SKM-1 treated with dmso at 0.1 percent for 144 hours (cell line): ENCODE measurements around the gene KRTAP12-2.
"Not testable (repeated sequence)": the region's sequence is repeated elsewhere in the genome, so short reads cannot be mapped to it uniquely, and the experiment has no call there.

Source experiments
- DNase-seq: peaks from one replicate; lab custom pipeline; 2025; ENCODE audit not compliant: unreplicated experiment; lab: John Stamatoyannopoulos, UW

Gene KRTAP12-2

DNA sequence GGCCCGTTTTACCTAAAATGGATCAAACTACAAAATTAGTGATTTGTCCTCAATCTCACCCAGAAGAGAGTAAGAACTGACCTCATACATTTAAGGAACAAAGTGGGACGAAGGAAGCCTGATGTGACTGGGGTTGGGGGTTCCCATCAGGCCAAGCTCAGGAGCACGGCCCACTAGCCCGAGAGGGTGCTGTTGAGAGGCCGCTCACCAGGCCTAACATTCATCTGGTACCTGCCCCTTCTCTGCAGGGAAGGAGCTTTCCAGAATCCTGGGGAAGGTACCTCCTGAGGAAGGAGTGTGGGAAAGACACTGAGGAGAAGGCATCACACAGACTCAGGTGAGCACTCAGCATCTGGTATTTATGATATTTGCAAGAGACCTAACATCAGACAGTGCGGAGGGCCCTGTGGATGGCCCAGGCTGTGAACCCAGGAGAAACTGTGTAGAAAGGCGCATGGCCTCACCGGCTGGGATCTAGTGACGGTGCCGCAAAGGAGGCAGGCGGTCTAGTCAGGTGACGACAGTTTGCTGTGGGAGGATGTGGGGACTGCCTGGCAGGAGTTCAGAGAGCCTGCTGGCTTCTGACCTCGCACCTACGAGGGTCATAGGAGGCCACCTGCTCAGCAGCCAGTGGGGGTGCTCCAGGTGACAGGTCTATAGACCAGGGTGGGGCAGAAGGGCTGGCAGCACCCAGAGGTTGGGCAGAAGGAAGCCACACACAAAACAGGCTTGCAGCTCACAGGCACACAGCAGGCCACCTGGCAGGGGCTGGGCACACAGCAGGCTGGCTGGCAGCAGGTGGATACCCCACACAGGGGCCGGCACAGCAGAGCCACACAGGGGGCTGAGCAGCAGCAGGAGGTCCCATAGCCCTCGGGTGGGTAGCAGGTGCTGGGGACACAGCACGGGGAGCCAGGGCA is 12.8 kb downstream of the KRTAP12-2 start:
- DNase-seq: no peak

- no peak for DNase-seq
Observed at GRCh38 chr21:44653123-44653522, 13.6 kb downstream of the KRTAP12-2 start.

GRCh38 chr21:44650973-44651675 is 15.6 kb downstream of the KRTAP12-2 start:
- DNase-seq: no peak

DNA sequence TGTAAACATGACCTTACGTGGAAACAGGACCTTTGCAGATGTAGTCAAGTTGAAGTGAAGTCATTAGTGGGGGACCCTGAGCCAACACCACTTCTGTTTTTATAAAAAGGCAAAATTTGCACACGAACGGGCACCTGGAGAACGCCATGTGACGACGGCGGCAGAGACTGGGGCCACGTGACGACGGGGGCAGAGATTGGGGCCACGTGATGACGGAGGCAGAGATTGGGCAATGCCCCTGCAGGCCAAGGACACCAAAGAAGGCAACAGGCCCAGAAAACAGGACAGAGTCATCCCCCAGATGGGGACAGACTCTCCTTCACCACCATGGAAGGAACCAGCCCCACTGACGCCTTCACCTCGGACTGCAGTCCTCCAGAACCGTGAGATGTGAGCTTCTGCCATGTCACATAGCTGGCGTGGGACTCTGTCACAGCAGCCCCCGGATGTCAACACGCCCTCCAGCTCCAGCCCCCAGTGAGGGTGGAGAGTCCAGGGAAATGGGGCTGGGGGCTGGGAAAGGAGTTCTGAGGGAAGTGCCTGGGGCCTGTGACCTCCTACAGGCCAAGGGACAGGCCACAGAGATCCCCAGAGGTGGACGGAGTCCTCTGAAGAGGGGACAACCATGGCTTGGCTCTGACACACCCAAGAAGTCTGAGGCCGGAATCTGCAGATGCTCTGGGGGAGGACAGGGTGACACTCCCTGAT is 16.3 kb downstream of the KRTAP12-2 start:
- DNase-seq: no peak

DNA sequence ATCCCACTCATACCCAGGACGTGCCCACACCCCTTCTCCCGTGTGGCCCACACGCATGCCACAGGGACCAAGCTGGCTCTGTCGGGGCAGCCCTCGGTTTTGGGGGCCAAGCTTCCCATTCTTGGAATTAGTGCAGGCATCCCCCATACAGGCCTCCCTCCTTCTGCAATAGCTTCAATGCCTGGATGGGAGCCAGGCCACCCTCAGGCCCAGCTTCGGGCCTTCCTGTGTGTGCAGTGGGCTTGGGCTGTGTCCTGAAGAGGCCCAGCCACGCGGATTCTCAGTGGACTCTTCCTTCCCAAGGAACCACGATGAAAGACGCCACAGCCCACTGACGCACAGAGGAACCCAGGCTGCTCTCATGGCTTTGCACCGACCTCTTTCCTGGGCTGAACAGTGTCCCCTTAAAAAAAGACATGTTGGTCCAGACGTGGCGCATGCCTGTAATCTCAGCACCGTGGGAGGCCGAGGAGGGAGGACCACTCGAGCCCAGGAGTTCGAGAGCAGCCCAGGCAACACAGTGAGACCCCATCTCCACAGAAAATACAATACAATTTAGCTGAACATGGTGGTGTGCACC is 17.1 kb downstream of the KRTAP12-2 start:
- no peak for DNase-seq

DNA sequence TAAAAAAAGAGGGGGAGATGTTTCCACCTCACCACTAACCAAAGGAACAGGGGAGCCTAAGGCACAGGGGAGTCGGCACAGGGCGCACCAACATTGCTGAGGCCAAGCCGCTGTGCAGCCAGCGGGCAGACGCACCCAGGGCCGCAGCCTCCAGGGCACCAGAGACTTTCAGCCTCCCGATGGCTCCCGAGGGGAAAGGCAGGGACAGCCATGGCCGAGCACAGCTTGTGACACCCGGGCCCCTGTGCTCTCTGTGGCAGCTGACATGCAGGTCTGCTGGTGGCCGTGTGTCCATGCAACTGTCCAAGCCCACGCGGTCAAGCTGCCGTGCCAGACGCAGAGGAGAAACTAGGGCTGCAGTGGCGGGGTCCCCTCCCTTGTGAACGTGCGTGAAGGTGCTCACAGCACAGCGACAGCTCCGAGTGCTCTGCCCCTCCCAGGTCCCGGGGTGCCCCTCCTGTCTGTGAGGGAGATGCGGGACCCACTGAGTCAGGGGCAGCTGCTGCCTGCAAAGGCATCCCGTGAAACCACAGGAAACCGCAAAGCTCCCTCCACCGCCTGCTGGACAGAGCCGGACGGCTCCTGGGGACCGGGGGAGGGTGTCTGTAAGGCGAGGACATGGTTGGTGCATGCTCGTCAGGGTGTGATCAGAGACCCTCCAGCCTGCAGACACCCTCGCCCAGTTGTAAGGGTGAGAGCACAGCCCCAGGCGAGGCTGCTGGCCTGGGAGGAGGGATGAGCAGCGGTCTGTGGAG is 18.0 kb downstream of the KRTAP12-2 start:
- no peak for DNase-seq

DNA sequence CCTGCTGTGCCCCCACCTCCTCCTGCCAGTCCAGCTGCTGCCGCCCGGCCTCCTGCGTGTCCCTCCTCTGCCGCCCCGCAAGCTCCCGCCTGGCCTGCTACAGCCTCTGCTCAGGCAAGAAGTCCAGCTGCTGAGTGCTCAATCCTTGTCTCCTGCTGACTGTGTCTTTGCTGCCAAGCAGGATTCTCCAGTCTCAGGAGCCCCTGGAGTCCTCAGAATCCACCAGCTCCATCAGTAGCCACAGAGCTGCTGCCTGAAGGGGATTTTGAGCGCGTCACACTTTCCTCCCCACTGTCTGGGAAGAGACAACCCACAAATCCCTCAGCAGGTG is 19.5 kb downstream of the KRTAP12-2 start:
- no peak for DNase-seq

DNA sequence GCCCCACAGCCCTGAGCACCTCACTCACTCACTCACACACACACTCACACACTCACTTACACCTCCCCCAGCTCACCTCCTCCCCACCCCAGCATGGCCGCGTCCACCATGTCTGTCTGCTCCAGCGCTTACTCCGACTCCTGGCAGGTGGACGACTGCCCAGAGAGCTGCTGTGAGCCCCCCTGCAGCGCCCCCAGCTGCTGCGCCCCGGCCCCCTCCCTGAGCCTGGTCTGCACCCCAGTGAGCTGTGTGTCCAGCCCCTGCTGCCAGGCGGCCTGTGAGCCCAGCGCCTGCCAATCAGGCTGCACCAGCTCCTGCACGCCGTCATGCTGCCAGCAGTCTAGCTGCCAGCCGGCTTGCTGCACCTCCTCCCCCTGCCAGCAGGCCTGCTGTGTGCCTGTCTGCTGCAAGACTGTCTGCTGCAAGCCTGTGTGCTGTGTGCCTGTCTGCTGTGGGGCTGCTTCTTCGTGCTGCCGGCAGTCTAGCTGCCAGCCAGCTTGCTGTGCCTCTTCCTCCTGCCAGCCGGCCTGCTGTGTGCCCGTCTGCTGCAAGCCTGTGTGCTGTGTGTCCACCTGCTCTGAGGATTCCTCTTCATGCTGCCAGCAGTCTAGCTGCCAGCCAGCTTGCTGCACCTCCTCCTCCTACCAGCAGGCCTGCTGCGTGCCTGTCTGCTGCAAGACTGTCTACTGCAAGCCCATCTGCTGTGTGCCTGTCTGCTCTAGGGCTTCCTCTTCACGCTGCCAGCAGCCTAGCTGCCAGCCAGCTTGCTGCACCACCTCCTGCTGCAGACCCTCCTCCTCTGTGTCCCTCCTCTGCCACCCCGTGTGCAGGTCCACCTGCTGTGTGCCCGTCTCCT is 20.1 kb downstream of the KRTAP12-2 start, which contains the start of gene KRTAP10-11:
TSS of gene KRTAP10-11 (plus strand) at position 49 of the 856 bp plus-strand sequence. CDS start at position 94, 45 bp downstream.
- not testable (repeated sequence) for DNase-seq

- no peak for DNase-seq
Observed at GRCh38 chr21:44644878-44645277, 21.8 kb downstream of the KRTAP12-2 start.

DNA sequence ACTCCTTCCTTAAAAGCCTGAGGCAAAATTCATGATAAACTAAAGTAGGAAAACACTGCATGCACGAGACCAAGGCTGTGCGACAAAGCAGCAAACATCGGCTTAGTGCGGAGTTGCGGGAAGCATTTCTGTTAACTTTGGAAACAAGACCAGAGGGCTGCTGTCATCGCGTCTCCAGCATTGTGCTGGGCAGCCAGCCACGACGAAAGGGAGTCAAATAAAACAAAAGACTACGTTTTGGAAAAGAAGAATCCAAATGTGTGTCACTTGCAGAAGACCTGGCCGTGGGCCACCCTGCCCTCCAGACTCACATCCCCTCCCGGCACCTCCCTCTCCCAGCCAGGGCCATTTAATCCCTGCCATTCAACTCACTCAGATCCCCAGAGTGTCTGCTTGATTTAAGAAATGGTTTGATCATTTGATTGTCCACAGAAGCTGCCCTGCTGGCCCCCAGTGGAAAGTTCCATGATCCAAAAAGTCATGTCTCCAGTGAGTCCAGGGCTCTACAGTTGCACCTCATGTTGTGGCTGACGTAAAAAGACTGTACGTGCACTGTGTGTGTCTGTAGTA is 22.9 kb downstream of the KRTAP12-2 start:
- no peak for DNase-seq

GRCh38 chr21:44640761-44641160 is 26.0 kb downstream of the KRTAP12-2 start:
- DNase-seq: no peak

DNA sequence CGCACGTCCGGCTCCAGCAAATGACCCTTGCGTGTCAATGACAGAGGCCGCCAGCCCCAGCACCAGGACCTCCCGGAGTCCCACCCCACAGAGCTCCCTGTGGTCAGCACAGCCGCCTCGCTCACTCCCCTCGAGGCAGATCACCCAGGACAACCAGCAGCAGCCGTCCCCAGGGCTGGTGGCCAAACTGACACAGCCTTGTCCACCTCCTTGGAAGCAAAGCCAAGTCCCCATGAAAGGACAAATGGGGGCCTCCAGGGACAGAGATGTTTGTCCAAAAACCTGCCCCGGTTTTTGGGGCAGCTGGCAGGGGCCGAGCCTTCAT is 27.4 kb downstream of the KRTAP12-2 start:
- DNase-seq: no peak

GRCh38 chr21:44638506-44639330 is 28.0 kb downstream of the KRTAP12-2 start:
- DNase-seq: not testable (repeated sequence)

DNA sequence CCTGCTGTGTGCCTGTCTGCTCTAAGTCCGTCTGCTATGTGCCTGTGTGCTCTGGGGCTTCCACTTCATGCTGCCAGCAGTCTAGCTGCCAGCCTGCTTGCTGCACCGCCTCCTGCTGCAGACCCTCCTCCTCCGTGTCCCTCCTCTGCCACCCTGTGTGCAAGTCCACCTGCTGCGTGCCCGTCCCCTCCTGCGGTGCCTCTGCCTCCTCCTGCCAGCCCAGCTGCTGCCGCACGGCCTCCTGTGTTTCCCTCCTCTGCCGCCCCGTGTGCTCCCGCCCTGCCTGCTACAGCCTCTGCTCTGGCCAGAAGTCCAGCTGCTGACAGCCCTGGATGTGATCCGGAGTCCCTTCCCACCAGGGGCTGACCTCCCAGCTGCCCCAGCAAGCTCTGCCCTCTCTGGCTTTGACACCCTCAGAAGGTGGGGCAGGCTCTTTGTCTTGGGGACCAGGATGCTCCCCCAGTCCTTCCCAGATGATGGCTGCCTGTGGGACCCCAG is 28.8 kb downstream of the KRTAP12-2 start:
- not testable (repeated sequence) for DNase-seq

DNA sequence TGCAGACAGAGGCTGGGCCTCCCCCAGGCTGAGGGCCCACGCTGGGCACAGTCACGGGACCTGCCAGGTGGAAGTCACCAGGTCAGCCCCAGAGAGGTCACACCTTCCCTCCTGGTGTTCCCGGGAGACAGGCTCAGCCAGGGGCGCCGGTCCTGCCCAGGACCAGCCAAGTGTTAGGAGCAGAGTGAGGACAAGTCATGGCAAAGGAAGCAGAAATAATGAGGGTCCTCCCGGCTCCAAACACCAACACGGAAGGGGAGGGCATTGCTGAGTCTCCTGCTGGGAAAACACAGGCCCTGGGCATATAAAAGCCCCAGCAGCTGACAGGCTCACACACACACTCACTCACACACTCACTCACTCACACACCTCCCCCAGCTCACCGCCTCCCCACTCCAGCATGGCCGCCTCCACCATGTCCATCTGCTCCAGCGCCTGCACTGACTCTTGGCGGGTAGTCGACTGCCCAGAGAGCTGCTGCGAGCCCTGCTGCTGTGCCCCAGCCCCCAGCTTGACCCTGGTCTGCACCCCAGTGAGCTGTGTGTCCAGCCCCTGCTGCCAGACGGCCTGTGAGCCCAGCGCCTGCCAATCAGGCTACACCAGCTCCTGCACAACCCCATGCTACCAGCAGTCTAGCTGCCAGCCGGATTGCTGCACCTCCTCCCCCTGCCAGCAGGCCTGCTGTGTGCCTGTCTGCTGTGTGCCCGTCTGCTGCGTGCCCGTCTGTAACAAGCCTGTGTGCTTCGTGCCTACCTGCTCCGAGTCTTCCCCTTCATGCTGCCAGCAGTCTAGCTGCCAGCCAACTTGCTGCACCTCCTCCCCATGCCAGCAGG is 29.5 kb downstream of the KRTAP12-2 start, which contains the start of gene KRTAP10-10:
TSS of gene KRTAP10-10 (plus strand) at position 339 of the 833 bp plus-strand sequence. CDS start at position 401, 62 bp downstream.
- no peak for DNase-seq

GRCh38 chr21:44636209-44637017 is 30.3 kb downstream of the KRTAP12-2 start:
- DNase-seq: no peak
